Fibroblast of villous mesenchyme (primary cell): ENCODE data around the gene NLK. TPM values are rescaled to one million over a fixed set of nuclear protein-coding genes. Genes with fewer than 3 reads are reported as not detected.
A peak's percentile ranks its signal among the peaks of the same experiment; 100 is the strongest.

Experiments
- DNase-seq: peaks from one replicate; pipeline ENCODE4 v3.0.0-alpha.2; 2010; ENCODE audit warnings: low read depth
- H3K4me3 ChIP-seq: 2 replicates; pipeline ENCODE4 v1.5.1; 2011; ENCODE audit warnings: low read depth, mild to moderate bottlenecking, low read length
- CTCF ChIP-seq: IDR thresholded peaks from 2 replicates; pipeline ENCODE4 v1.5.1; 2012; ENCODE audit warnings: low read depth, mild to moderate bottlenecking, low read length; ENCODE audit not compliant: insufficient read depth
- total RNA-seq: library from RNA; depleted of rRNA; stranded (reverse); fragments of >200 nt; gene quantifications from 2 replicates; pipeline ENCODE4 v1.2.3, GENCODE V29; 2012

NLK gene
- 17.7 and 33.7 TPM in 2 replicates for total RNA-seq

GRCh38 chr17:28042657-28042720 is at the start of gene NLK:
Gene NLK, plus strand, starts transcription at chr17:28042677. Its CDS starts 197 bp downstream, at chr17:28042874.
- no peak for TF ChIP-seq CTCF
- H3K4me3 ChIP-seq = peak within 1 kb of the TSS; percentile 89
- DNase-seq = no peak

- no peak for TF ChIP-seq CTCF
- H3K4me3 ChIP-seq = no peak overlapping the region
- DNase-seq = no peak
These were observed 49.2 kb upstream of the NLK start for GRCh38 chr17:27993161-27993695.

GRCh38 chr17:27993723-27994310 is 48.7 kb upstream of the NLK start:
- DNase-seq = no peak
- no peak overlapping the region for H3K4me3 ChIP-seq
- TF ChIP-seq CTCF = no peak

- no peak overlapping the region for H3K4me3 ChIP-seq
- no peak for TF ChIP-seq CTCF
These were observed 47.9 kb upstream of the NLK start for GRCh38 chr17:27994586-27994985.

GRCh38 chr17:27995554-27995953 is 46.9 kb upstream of the NLK start:
- no peak for TF ChIP-seq CTCF
- no peak overlapping the region for H3K4me3 ChIP-seq
- no peak for DNase-seq

More at GRCh38 chr17:27994586-27994985, 47.9 kb upstream of the NLK start:
- no peak for DNase-seq

GRCh38 chr17:27996202-27997043 is 46.1 kb upstream of the NLK start:
- DNase-seq = no peak
- no peak overlapping the region for H3K4me3 ChIP-seq
- TF ChIP-seq CTCF = no peak
